Activated T-helper 9 cell treated with anti-CD3 and anti-CD28 coated beads, Interleukin-2, amount 50 U/mL, for 16 hours (primary cell): Measurements from ENCODE around the gene CAV1.
"Not testable (repeated sequence)": the region's sequence is repeated elsewhere in the genome, so short reads cannot be mapped to it uniquely, and the experiment has no call there.

Experiments
- DNase-seq: peaks from one replicate; pipeline ENCODE4 v3.0.0-alpha.2; 2020; ENCODE audit warnings: low read depth

The CAV1 gene

GRCh38 chr7:116582806-116583444 lies 58.1 kb downstream of the CAV1 start:
- no peak for DNase-seq

- DNase-seq = no peak
Measured at GRCh38 chr7:116583653-116584052, 58.8 kb downstream of the CAV1 start.

GRCh38 chr7:116584721-116585120 lies 59.9 kb downstream of the CAV1 start:
- no peak for DNase-seq

- DNase-seq = no peak
Measured at GRCh38 chr7:116585392-116585791, 60.6 kb downstream of the CAV1 start.

- DNase-seq = no peak
Measured at GRCh38 chr7:116585967-116586366, 61.1 kb downstream of the CAV1 start.

- not testable (repeated sequence) for DNase-seq
Measured at GRCh38 chr7:116587200-116587599, 62.4 kb downstream of the CAV1 start.

- no peak for DNase-seq
Measured at GRCh38 chr7:116588225-116588624, 63.4 kb downstream of the CAV1 start.

GRCh38 chr7:116588641-116589594 lies 64.1 kb downstream of the CAV1 start:
- no peak for DNase-seq

- no peak for DNase-seq
Measured at GRCh38 chr7:116591202-116592040, 66.6 kb downstream of the CAV1 start.

- DNase-seq = no peak
Measured at GRCh38 chr7:116592041-116592355, 67.2 kb downstream of the CAV1 start.

- no peak for DNase-seq
Measured at GRCh38 chr7:116592445-116592844, 67.6 kb downstream of the CAV1 start.

GRCh38 chr7:116593359-116594075 lies 68.7 kb downstream of the CAV1 start:
- no peak for DNase-seq

- no peak for DNase-seq
Measured at GRCh38 chr7:116595063-116595462, 70.2 kb downstream of the CAV1 start.

GRCh38 chr7:116597384-116597783 lies 72.5 kb downstream of the CAV1 start:
- DNase-seq = no peak

- DNase-seq = no peak
Measured at GRCh38 chr7:116598278-116598677, 73.4 kb downstream of the CAV1 start.

GRCh38 chr7:116598861-116599260 lies 74.0 kb downstream of the CAV1 start:
- DNase-seq = no peak

GRCh38 chr7:116601426-116601825 lies 76.6 kb downstream of the CAV1 start:
- DNase-seq = no peak

GRCh38 chr7:116607299-116607698 lies 82.5 kb downstream of the CAV1 start:
- no peak for DNase-seq

GRCh38 chr7:116610210-116610609 lies 85.4 kb downstream of the CAV1 start:
- DNase-seq = no peak

- DNase-seq = no peak
Measured at GRCh38 chr7:116610721-116611120, 85.9 kb downstream of the CAV1 start.
